ENCODE results near the gene DNAJC19. TPM values are rescaled to one million over a fixed set of nuclear protein-coding genes. Genes with fewer than 3 reads are reported as not detected.

Gene DNAJC19
- total RNA-seq, 1 donor from 2014 or later, result 36.5 TPM

- Histone ChIP-seq H3K4me3 (no peak overlapping the region), H3K9me3 (no peaks in the 10 kb centered on the region)
- no peak for ATAC-seq
Measured at GRCh38 chr3:180977498-180977897, 12.0 kb downstream of the DNAJC19 start.

GRCh38 chr3:180974286-180974685 lies 15.2 kb downstream of the DNAJC19 start:
- no peak overlapping the region for H3K27ac ChIP-seq
- no peaks in the 10 kb centered on the region for H3K4me1 ChIP-seq
- no peaks in the 10 kb centered on the region for H3K27me3 ChIP-seq (ENCODE audit: low read depth)
- H3K4me3 ChIP-seq, result no peak overlapping the region
- ATAC-seq, result no peak
- H3K36me3 ChIP-seq, result peaks cover 89% of the 10 kb centered on the region
- intact Hi-C loops (cut with DNase I), result no loop called here
- no peak for DNase-seq
- no peak for TF ChIP-seq CTCF (IDR thresholded peaks at IDR 0.05)
- H3K9me3 ChIP-seq, result no peaks in the 10 kb centered on the region

More at GRCh38 chr3:180977498-180977897, 12.0 kb downstream of the DNAJC19 start:
- Histone ChIP-seq H3K27ac (no peak overlapping the region), H3K4me1 (no peaks in the 10 kb centered on the region), H3K36me3 (peaks cover 77% of the 10 kb centered on the region), H3K27me3 (ENCODE audit: low read depth) (no peaks in the 10 kb centered on the region)
- intact Hi-C loops (cut with DNase I), result no loop called here
- no peak for DNase-seq
- TF ChIP-seq CTCF (IDR thresholded peaks at IDR 0.05), result no peak

GRCh38 chr3:180973543-180973942 lies 16.0 kb downstream of the DNAJC19 start:
- intact Hi-C loops (cut with DNase I), result no loop called here
- Histone ChIP-seq H3K4me3 (no peak overlapping the region), H3K27me3 (ENCODE audit: low read depth) (no peaks in the 10 kb centered on the region), H3K4me1 (no peaks in the 10 kb centered on the region), H3K9me3 (no peaks in the 10 kb centered on the region), H3K27ac (no peak overlapping the region), H3K36me3 (peaks cover 89% of the 10 kb centered on the region)
- DNase-seq, result no peak
- ATAC-seq, result no peak
- TF ChIP-seq CTCF (IDR thresholded peaks at IDR 0.05), result no peak

- no peak for DNase-seq
- no peak for TF ChIP-seq CTCF (IDR thresholded peaks at IDR 0.05)
- Histone ChIP-seq H3K4me1 (no peaks in the 10 kb centered on the region), H3K36me3 (peaks cover 88% of the 10 kb centered on the region), H3K27me3 (ENCODE audit: low read depth) (no peaks in the 10 kb centered on the region), H3K27ac (no peak overlapping the region), H3K4me3 (no peak overlapping the region), H3K9me3 (no peaks in the 10 kb centered on the region)
- intact Hi-C loops (cut with DNase I), result no loop called here
- ATAC-seq, result no peak
Measured at GRCh38 chr3:180970931-180971330, 18.6 kb downstream of the DNAJC19 start.

GRCh38 chr3:180962530-180962929 lies 27.0 kb downstream of the DNAJC19 start:
- no peaks in the 10 kb centered on the region for H3K27me3 ChIP-seq (ENCODE audit: low read depth)
- H3K36me3 ChIP-seq, result peaks cover 97% of the 10 kb centered on the region
- intact Hi-C loops (cut with DNase I), result no loop called here
- no peak overlapping the region for H3K27ac ChIP-seq
- DNase-seq (no peak), ATAC-seq (no peak)
- no peak for TF ChIP-seq CTCF (IDR thresholded peaks at IDR 0.05)
- no peaks in the 10 kb centered on the region for H3K4me1 ChIP-seq
- H3K4me3 ChIP-seq, result no peak overlapping the region
- H3K9me3 ChIP-seq, result no peaks in the 10 kb centered on the region

- no peak for TF ChIP-seq CTCF (IDR thresholded peaks at IDR 0.05)
- H3K27me3 ChIP-seq (ENCODE audit: low read depth), result no peaks in the 10 kb centered on the region
Measured at GRCh38 chr3:180961552-180961951, 28.0 kb downstream of the DNAJC19 start.

More at GRCh38 chr3:180961552-180961951, 28.0 kb downstream of the DNAJC19 start:
- Histone ChIP-seq H3K36me3 (peaks cover 98% of the 10 kb centered on the region), H3K4me3 (no peak overlapping the region), H3K4me1 (no peaks in the 10 kb centered on the region), H3K9me3 (no peaks in the 10 kb centered on the region), H3K27ac (no peak overlapping the region)
- ATAC-seq (no peak), DNase-seq (no peak)
- intact Hi-C loops (cut with DNase I), result no loop called here

All from lower lobe of right lung (tissue), 2 donors.